Rectal smooth muscle tissue (tissue), 1 donor: ENCODE measurements around the gene DNAJC3.

ENCODE experiments used
- H3K27ac ChIP-seq: one replicate; pipeline ENCODE4 v1.7.0; 2013; ENCODE audit warnings: low read depth, low read length, inconsistent platforms
- H3K27me3 ChIP-seq: one replicate; pipeline ENCODE4 v1.7.0; 2013; ENCODE audit warnings: low read length; ENCODE audit not compliant: control insufficient read depth, insufficient read depth
- H3K36me3 ChIP-seq: one replicate; pipeline ENCODE4 v1.7.0; 2013; ENCODE audit warnings: low read length; ENCODE audit not compliant: control insufficient read depth, insufficient read depth
- H3K4me1 ChIP-seq: one replicate; pipeline ENCODE4 v1.7.0; 2013; ENCODE audit warnings: low read length; ENCODE audit not compliant: control insufficient read depth, insufficient read depth
- H3K4me3 ChIP-seq: one replicate; pipeline ENCODE4 v1.7.0; 2013; ENCODE audit warnings: low read length
- H3K9ac ChIP-seq: one replicate; pipeline ENCODE4 v1.7.0; 2013; ENCODE audit warnings: low read length

DNAJC3 gene

DNA sequence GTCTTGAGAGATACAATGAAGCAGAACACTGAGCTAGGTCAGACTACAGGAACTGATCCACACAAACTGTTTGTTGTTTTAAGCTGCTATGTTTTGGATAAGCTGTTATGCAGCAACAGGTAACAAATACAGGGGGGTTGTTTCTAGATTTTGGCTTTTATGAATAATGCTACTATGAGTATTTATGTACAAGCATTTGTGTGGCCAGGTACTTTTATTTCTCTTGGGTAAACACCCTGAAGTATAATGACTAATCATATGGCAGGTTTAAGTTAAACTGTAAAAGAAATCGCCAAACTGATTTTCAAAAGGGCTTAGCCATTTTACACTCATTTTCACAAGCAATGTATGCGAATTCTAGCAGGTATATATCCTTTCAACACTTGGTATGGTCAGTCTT is 166.0 kb downstream of the DNAJC3 start:
- Histone ChIP-seq H3K4me1 (no peaks in the 10 kb centered on the region), H3K27ac (no peak overlapping the region), H3K36me3 (no peaks in the 10 kb centered on the region), H3K9ac (no peak overlapping the region), H3K27me3 (no peaks in the 10 kb centered on the region), H3K4me3 (no peak overlapping the region)
